HepG2 (cell line): ENCODE data around the gene MBD4. TPM values are rescaled to one million over a fixed set of nuclear protein-coding genes. Genes with fewer than 3 reads are reported as not detected.

ENCODE experiments used
- ARID4A ChIP-seq: sonication (generic); formaldehyde crosslinking; IDR thresholded peaks from 2 replicates; pipeline ENCODE4 v1.5.0; 2020; ENCODE audit warnings: mild to moderate bottlenecking, missing genetic modification reagents, borderline replicate concordance
- CCDC6 ChIP-seq: sonication (generic); formaldehyde crosslinking; IDR thresholded peaks from 2 replicates; pipeline ENCODE4 v1.8.1; 2022; ENCODE audit warnings: mild to moderate bottlenecking, missing genetic modification reagents, moderate library complexity
- CHCHD3 ChIP-seq: sonication (generic); formaldehyde crosslinking; IDR thresholded peaks from 2 replicates; pipeline ENCODE4 v1.8.0; 2022; ENCODE audit warnings: mild to moderate bottlenecking, missing genetic modification reagents, moderate library complexity
- EEA1 ChIP-seq: sonication (generic); formaldehyde crosslinking; IDR thresholded peaks from 2 replicates; pipeline ENCODE4 v1.5.1; 2020; ENCODE audit warnings: mild to moderate bottlenecking, missing genetic modification reagents, borderline replicate concordance
- FOSL2 ChIP-seq: sonication (generic); formaldehyde crosslinking; IDR thresholded peaks from 2 replicates; pipeline ENCODE4 v1.4.0; 2020; ENCODE audit warnings: missing genetic modification reagents
- FOXA1 ChIP-seq, 2 experiments: fragments of 450-650 bp in 1 of 2; sonication (generic) in 1 of 2; formaldehyde crosslinking in 1 of 2; IDR thresholded peaks; 2 replicates each; pipeline versions ENCODE4 v1.4.0 to v1.6.1; 2016 to 2020; ENCODE audit warnings: missing genetic modification reagents in 1 of 2
- PTBP1 ChIP-seq: fragments of 200-400 bp; formaldehyde crosslinking; IDR thresholded peaks from 2 replicates; pipeline ENCODE4 v1.6.1; 2018; ENCODE audit warnings: low read length, low read depth; ENCODE audit not compliant: poor library complexity, severe bottlenecking
- SMAD9 ChIP-seq: sonication (generic); formaldehyde crosslinking; IDR thresholded peaks from 2 replicates; pipeline ENCODE4 v1.5.1; 2020; ENCODE audit warnings: mild to moderate bottlenecking, missing genetic modification reagents
- STAG1 ChIP-seq: sonication (generic); formaldehyde crosslinking; IDR thresholded peaks from 2 replicates; pipeline ENCODE4 v1.4.0; 2020; ENCODE audit warnings: missing genetic modification reagents
- TOPORS ChIP-seq: sonication (generic); formaldehyde crosslinking; IDR thresholded peaks from 2 replicates; pipeline ENCODE4 v1.8.0; 2023; ENCODE audit warnings: mild to moderate bottlenecking, missing genetic modification reagents
- ZHX2 ChIP-seq, 2 experiments: sonication (generic) in 1 of 2; formaldehyde crosslinking in 1 of 2; IDR thresholded peaks; 2 replicates each; pipeline versions ENCODE4 v1.6.1 to v1.9.0; 2014 to 2022; ENCODE audit warnings: antibody characterized with exemption in 1 of 2, borderline replicate concordance in 1 of 2, inconsistent platforms in 1 of 2, low read depth in 1 of 2, missing genetic modification reagents in 1 of 2
- ZKSCAN1 ChIP-seq: fragments of 150-350 bp; IDR thresholded peaks from 2 replicates; pipeline ENCODE4 v1.6.1; 2014; ENCODE audit warnings: low read length
- polyA plus RNA-seq, 8 experiments: library from polyadenylated mRNA; depleted of rRNA in 3 of 8; stranded (reverse) in 7 of 8; unstranded in 1 of 8; fragments of >200 nt; fragmentation: Illumina TruSeq in 4 of 8; extraction: Trizol in 4 of 8; gene quantifications; 2 replicates each; pipeline versions ENCODE4 v1.2.1 to v1.2.3, GENCODE V29; 2011 to 2016; ENCODE audit warnings: low read depth in 4 of 8, missing spikeins in 1 of 8, mixed read lengths in 1 of 8; ENCODE audit not compliant: insufficient read depth in 1 of 8
- total RNA-seq, 5 experiments: library from RNA; depleted of rRNA; stranded (reverse); fragments of >200 nt; fragmentation: Illumina TruSeq; extraction: Trizol; gene quantifications; 2 replicates each; pipeline ENCODE4 v1.2.3, GENCODE V29; 2016; ENCODE audit warnings: low read depth in 1 of 5

Gene MBD4
- total and polyA plus RNA-seq, 2 of the 13 experiments (the other 11 are each of a cell fraction or from before 2014, with no cell fraction given): 14.9 to 25.3 TPM

GRCh38 chr3:129486664-129487035 is 46.9 kb upstream of the MBD4 start (continued):
- TF ChIP-seq ZHX2 (IDR thresholded peaks at IDR 0.05; ENCODE audit: low read depth): no peak
- TF ChIP-seq ZHX2 (CRISPR knock-in tag; IDR thresholded peaks at IDR 0.05; ENCODE audit: borderline replicate concordance): no peak
- no peak for TF ChIP-seq EEA1 (CRISPR knock-in tag)
- no peak for TF ChIP-seq ARID4A
- TF ChIP-seq CHCHD3 (CRISPR knock-in tag): no peak
- no peak for TF ChIP-seq STAG1
- TF ChIP-seq FOSL2 (CRISPR knock-in tag): no peak
- TF ChIP-seq TOPORS (CRISPR knock-in tag): no peak
- no peak for TF ChIP-seq ZKSCAN1
- TF ChIP-seq CCDC6 (CRISPR knock-in tag): no peak
- no peak for TF ChIP-seq FOXA1 (IDR thresholded peaks at IDR 0.05)
- TF ChIP-seq FOXA1 (CRISPR knock-in tag; IDR thresholded peaks at IDR 0.05): no peak
- no peak for TF ChIP-seq SMAD9 (CRISPR knock-in tag)
- TF ChIP-seq PTBP1: no peak
